CD14-positive monocyte (primary cell): Measurements from ENCODE around the gene DNAJA3. TPM values are rescaled to one million over a fixed set of nuclear protein-coding genes. Genes with fewer than 3 reads are reported as not detected.
"Not testable (repeated sequence)": the region's sequence is repeated elsewhere in the genome, so short reads cannot be mapped to it uniquely, and the experiment has no call there.

Experiments
- DNase-seq, 3 donors: peaks; one replicate each; pipeline ENCODE4 v3.0.0-alpha.2; 2011 to 2022
- H2AFZ ChIP-seq: 2 replicates; pipeline ENCODE4 v1.6.0; 2012; ENCODE audit warnings: mild to moderate bottlenecking, low read depth, low read length, inconsistent platforms; ENCODE audit not compliant: insufficient read depth, poor library complexity, severe bottlenecking
- H3K27ac ChIP-seq, 2 donors: 1 replicate in 1 of 2; 2 replicates in 1 of 2; pipeline ENCODE4 v1.5.1; 2012 to 2013; ENCODE audit warnings: low read length in 2 of 2, control low read depth in 1 of 2, inconsistent platforms in 1 of 2, low read depth in 1 of 2, mild to moderate bottlenecking in 1 of 2
- H3K27me3 ChIP-seq, 2 donors: one replicate each; pipeline versions ENCODE4 v1.6.0 to v1.6.1; 2011 to 2013; ENCODE audit warnings: low read length in 2 of 2; ENCODE audit not compliant: control insufficient read depth in 2 of 2, insufficient read depth in 2 of 2
- H3K36me3 ChIP-seq, 2 donors: replicated peaks in 1 of 2; 1 replicate in 1 of 2; 2 replicates in 1 of 2; pipeline versions ENCODE4 v1.5.1 to v1.6.1; 2012 to 2013; ENCODE audit warnings: low read length in 2 of 2, control low read depth in 1 of 2, inconsistent platforms in 1 of 2, mild to moderate bottlenecking in 1 of 2; ENCODE audit not compliant: insufficient read depth in 2 of 2, control insufficient read depth in 1 of 2
- H3K4me1 ChIP-seq, 2 donors: 1 replicate in 1 of 2; 2 replicates in 1 of 2; pipeline versions ENCODE4 v1.5.1 to v1.6.1; 2012 to 2013; ENCODE audit warnings: low read length in 2 of 2, control low read depth in 1 of 2, inconsistent platforms in 1 of 2, mild to moderate bottlenecking in 1 of 2, moderate library complexity in 1 of 2; ENCODE audit not compliant: insufficient read depth in 2 of 2, control insufficient read depth in 1 of 2
- H3K4me2 ChIP-seq: replicated peaks from 2 replicates; pipeline ENCODE3; 2012; ENCODE audit warnings: low read length, moderate library complexity, mild to moderate bottlenecking; ENCODE audit not compliant: poor library complexity, severe bottlenecking; ENCODE audit errors: extremely low read depth
- H3K4me3 ChIP-seq, 3 experiments: fragments of 200-600 bp in 1 of 3; sonication (generic) in 1 of 3; replicated peaks in 1 of 3; 1 replicate in 2 of 3; 2 replicates in 1 of 3; pipeline ENCODE4 v1.5.1; 2011 to 2013; ENCODE audit warnings: low read length in 3 of 3, mild to moderate bottlenecking in 3 of 3, control low read depth in 2 of 3, low read depth in 2 of 3, inconsistent platforms in 1 of 3, moderate library complexity in 1 of 3
- H3K79me2 ChIP-seq: 2 replicates; pipeline ENCODE4 v1.6.0; 2012; ENCODE audit warnings: mild to moderate bottlenecking, control low read depth, inconsistent platforms, low read length, moderate library complexity; ENCODE audit not compliant: insufficient read depth
- H3K9ac ChIP-seq: 2 replicates; pipeline ENCODE4 v1.6.0; 2017; ENCODE audit warnings: low read length, mild to moderate bottlenecking; ENCODE audit not compliant: insufficient read depth, poor library complexity, severe bottlenecking
- H3K9me3 ChIP-seq, 2 donors: replicated peaks in 1 of 2; 1 replicate in 1 of 2; 2 replicates in 1 of 2; pipeline versions ENCODE4 v1.5.1 to v1.6.1; 2012 to 2013; ENCODE audit warnings: low read length in 2 of 2, control low read depth in 1 of 2; ENCODE audit not compliant: control insufficient read depth in 1 of 2, insufficient read depth in 1 of 2
- H4K20me1 ChIP-seq: 2 replicates; pipeline ENCODE4 v1.6.0; 2012; ENCODE audit warnings: mild to moderate bottlenecking, low read length, control low read depth, moderate library complexity; ENCODE audit not compliant: insufficient read depth
- H3K27ac Mint-ChIP-seq, 7 donors: one replicate each; pipeline ENCODE4 v1.8.0; 2020; ENCODE audit warnings: mild to moderate bottlenecking in 7 of 7, mixed read lengths in 7 of 7, moderate library complexity in 6 of 7, inconsistent platforms in 2 of 7
- H3K27me3 Mint-ChIP-seq, 3 donors: one replicate each; pipeline ENCODE4 v1.8.0; 2021 to 2022; ENCODE audit warnings: low read depth in 3 of 3, mild to moderate bottlenecking in 3 of 3, mixed read lengths in 3 of 3, moderate library complexity in 3 of 3, inconsistent platforms in 1 of 3
- H3K36me3 Mint-ChIP-seq, 2 donors: one replicate each; pipeline ENCODE4 v1.8.0; 2020; ENCODE audit warnings: mixed read lengths in 2 of 2, inconsistent platforms in 1 of 2, mild to moderate bottlenecking in 1 of 2
- H3K4me1 Mint-ChIP-seq: one replicate; pipeline ENCODE4 v1.8.0; 2020; ENCODE audit warnings: mild to moderate bottlenecking, mixed read lengths
- H3K4me3 Mint-ChIP-seq, 2 donors: one replicate each; pipeline ENCODE4 v1.8.0; 2020; ENCODE audit warnings: mild to moderate bottlenecking in 2 of 2, mixed read lengths in 2 of 2, moderate library complexity in 1 of 2
- H3K9me3 Mint-ChIP-seq, 7 donors: one replicate each; pipeline ENCODE4 v1.8.0; 2020 to 2022; ENCODE audit warnings: mixed read lengths in 7 of 7, mild to moderate bottlenecking in 6 of 7, moderate library complexity in 6 of 7, inconsistent platforms in 2 of 7
- WGBS: methylation state at CpG from one replicate; pipeline ENCODE4 v1.1.5; 2013; ENCODE audit warnings: missing lambda C conversion rate; ENCODE audit not compliant: insufficient coverage; 5-methylcytosine and 5-hydroxymethylcytosine counted together
- intact Hi-C, 2 donors: fragments of 100-400 bp; cut with micrococcal nuclease; formaldehyde crosslinking; loops; one replicate each; pipeline versions ENCODE4 v1.15.0 to v1.15.1; 2023
- polyA plus RNA-seq, 3 donors: library from polyadenylated mRNA; depleted of rRNA in 1 of 3; unstranded in 2 of 3; stranded (reverse) in 1 of 3; fragments of 300-500 nt in 2 of 3; fragments of >200 nt in 1 of 3; fragmentation: Illumina TruSeq in 2 of 3; gene quantifications; 1 replicate in 2 of 3; 2 replicates in 1 of 3; pipeline ENCODE4 v1.2.3, GENCODE V29; 2012 to 2021
- TF ChIP-seq, protein P1 (sequence below): fragments of 200-600 bp; IDR thresholded peaks from one replicate; pipeline ENCODE4 v1.8.0; 2022; ENCODE audit warnings: antibody characterized with exemption, mild to moderate bottlenecking

The DNAJA3 gene
- polyA plus RNA-seq, 3 donors: 17.1 to 27.9 (median 19.5) TPM

DNA sequence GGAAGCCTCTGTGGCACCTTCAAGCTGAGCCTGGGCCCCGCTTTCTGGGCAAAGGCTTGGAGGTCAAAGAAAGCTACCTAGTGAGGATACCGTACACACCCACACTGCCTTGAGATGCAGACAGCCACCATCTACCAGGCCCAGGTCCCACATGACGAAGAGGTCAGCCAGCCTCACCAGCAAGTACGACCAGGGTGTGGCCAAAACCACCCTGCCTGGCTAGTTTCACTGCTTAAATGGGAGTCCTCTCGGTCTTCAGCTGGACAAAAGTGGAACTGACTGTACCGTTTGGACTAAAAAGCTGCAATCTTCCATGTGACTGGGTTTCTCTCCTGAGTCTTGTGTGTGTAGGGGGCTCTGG lies 32.4 kb upstream of the DNAJA3 start:
- no peaks in the 10 kb centered on the region for H3K27me3 ChIP-seq
- no peaks in the 10 kb centered on the region for H3K4me1 ChIP-seq
- Mint-ChIP-seq H3K27me3 (no peaks in the 10 kb centered on the region), H3K4me1 (peaks cover 6% of the 10 kb centered on the region), H3K4me3 (no peak overlapping the region), H3K36me3 (peaks cover 65 to 92% of the 10 kb centered on the region in 2 donors), H3K27ac (peak overlapping the region in 1 of 7 donors; percentile 46), H3K9me3 (no peaks in the 10 kb centered on the region)
- H3K79me2 ChIP-seq: peaks cover 35% of the 10 kb centered on the region
- TF ChIP-seq, protein P1, sequence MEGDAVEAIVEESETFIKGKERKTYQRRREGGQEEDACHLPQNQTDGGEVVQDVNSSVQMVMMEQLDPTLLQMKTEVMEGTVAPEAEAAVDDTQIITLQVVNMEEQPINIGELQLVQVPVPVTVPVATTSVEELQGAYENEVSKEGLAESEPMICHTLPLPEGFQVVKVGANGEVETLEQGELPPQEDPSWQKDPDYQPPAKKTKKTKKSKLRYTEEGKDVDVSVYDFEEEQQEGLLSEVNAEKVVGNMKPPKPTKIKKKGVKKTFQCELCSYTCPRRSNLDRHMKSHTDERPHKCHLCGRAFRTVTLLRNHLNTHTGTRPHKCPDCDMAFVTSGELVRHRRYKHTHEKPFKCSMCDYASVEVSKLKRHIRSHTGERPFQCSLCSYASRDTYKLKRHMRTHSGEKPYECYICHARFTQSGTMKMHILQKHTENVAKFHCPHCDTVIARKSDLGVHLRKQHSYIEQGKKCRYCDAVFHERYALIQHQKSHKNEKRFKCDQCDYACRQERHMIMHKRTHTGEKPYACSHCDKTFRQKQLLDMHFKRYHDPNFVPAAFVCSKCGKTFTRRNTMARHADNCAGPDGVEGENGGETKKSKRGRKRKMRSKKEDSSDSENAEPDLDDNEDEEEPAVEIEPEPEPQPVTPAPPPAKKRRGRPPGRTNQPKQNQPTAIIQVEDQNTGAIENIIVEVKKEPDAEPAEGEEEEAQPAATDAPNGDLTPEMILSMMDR: no peak
- peaks cover 80 to 100% of the 10 kb centered on the region in 2 donors for H3K36me3 ChIP-seq
- no peak overlapping the region for H3K4me2 ChIP-seq
- WGBS: 81% methylated on average over 6 of the region's 6 CpGs
- H4K20me1 ChIP-seq: peaks cover 97% of the 10 kb centered on the region
- H3K9me3 ChIP-seq: no peaks in the 10 kb centered on the region
- DNase-seq: no peak
- no peak overlapping the region for H3K4me3 ChIP-seq
- intact Hi-C loops: no loop called here
- H2AFZ ChIP-seq: no peak overlapping the region
- no peak overlapping the region for H3K27ac ChIP-seq
- H3K9ac ChIP-seq: no peak overlapping the region

DNA sequence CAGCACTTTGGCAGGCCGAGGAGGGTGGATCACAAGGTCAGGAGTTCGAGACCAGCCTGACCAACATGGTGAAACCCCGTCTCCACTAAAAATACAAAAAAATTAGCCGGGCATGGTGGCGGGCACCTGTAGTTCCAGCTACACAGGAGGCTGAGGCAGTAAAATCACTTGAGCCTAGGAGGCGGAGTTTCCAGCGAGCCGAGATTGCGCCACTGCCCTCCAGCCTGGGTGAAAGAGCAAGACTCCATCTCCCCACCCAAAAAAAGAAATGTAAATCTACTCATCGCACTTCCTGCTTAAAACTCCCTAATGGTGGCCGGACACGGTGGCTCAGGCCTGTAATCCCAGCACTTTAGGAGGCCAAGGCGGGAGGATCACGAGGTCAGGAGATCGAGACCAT lies 31.8 kb upstream of the DNAJA3 start:
- Histone ChIP-seq H4K20me1 (peaks cover 97% of the 10 kb centered on the region), H3K79me2 (peaks cover 40% of the 10 kb centered on the region), H3K36me3 (peaks cover 73 to 98% of the 10 kb centered on the region in 2 donors)
- peaks cover 65 to 91% of the 10 kb centered on the region in 2 donors for H3K36me3 Mint-ChIP-seq
- H3K4me3 Mint-ChIP-seq, H3K9ac ChIP-seq, H3K4me3 ChIP-seq, H3K4me1 ChIP-seq, H2AFZ ChIP-seq, H3K27me3 ChIP-seq, H3K4me2 ChIP-seq, H3K4me1 Mint-ChIP-seq, DNase-seq, H3K9me3 Mint-ChIP-seq, H3K27ac ChIP-seq, H3K9me3 ChIP-seq, H3K27me3 Mint-ChIP-seq, intact Hi-C loops: not testable (repeated sequence)
- 73% methylated on average over 6 of the region's 15 CpGs for WGBS
- peak overlapping the region in 2 of 7 donors; percentile 20 to 33 for H3K27ac Mint-ChIP-seq
